Measurements from ENCODE around the gene OR2V2.
"Not testable (repeated sequence)": the region's sequence is repeated elsewhere in the genome, so short reads cannot be mapped to it uniquely, and the experiment has no call there.

Gene OR2V2

GRCh38 chr5:181124526-181124925 is 22.9 kb upstream of the OR2V2 start:
- POLR2A ChIA-PET = interaction anchor here (0.6 kb wide), 1 partner anchor 99 kb away, joined by 3 read pairs; no protein-coding TSS in a partner anchor
- 100% methylated on average over 2 of the region's 3 CpGs for WGBS (ENCODE audit: insufficient coverage)

GRCh38 chr5:181126841-181127240 is 20.5 kb upstream of the OR2V2 start:
- H3K36me3 ChIP-seq (ENCODE audit: control insufficient read depth in 4 of 4, insufficient read depth in 4 of 4, low read length in 3 of 4) = no peaks in the 10 kb centered on the region
- ChIA-PET POLR2A (no interaction called here), CTCF (no interaction called here)
- no peak overlapping the region for H3K27ac ChIP-seq (ENCODE audit: insufficient read depth in 1 of 2, low read depth in 1 of 2, low read length in 2 of 2, poor library complexity in 1 of 2, severe bottlenecking in 2 of 2)
- DNase-seq = no peak
- 80% methylated on average over 18 of the region's 18 CpGs for WGBS (ENCODE audit: insufficient coverage)
- peaks cover 0 to 7% (median 1%) of the 10 kb centered on the region in 5 experiments for H3K9me3 ChIP-seq (ENCODE audit: control extremely low read depth in 1 of 5, control insufficient read depth in 4 of 5, insufficient read depth in 2 of 5, low read depth in 1 of 5, low read length in 4 of 5)
- peaks cover 2 to 79% (median 18%) of the 10 kb centered on the region in 5 experiments for H3K27me3 ChIP-seq (replicated peaks in 2 of 5; ENCODE audit: control insufficient read depth in 4 of 5, insufficient read depth in 5 of 5, low read length in 4 of 5)
- no peak overlapping the region for H3K4me3 ChIP-seq (ENCODE audit: control insufficient read depth in 1 of 7, extremely low read depth in 1 of 7, insufficient read depth in 4 of 7, low read depth in 2 of 7, low read length in 6 of 7)
- H3K4me1 ChIP-seq (ENCODE audit: control extremely low read depth in 1 of 4, control insufficient read depth in 4 of 4, insufficient read depth in 4 of 4, low read length in 3 of 4) = no peaks in the 10 kb centered on the region

More at GRCh38 chr5:181124526-181124925, 22.9 kb upstream of the OR2V2 start:
- Histone ChIP-seq H3K27me3 (replicated peaks in 2 of 5; ENCODE audit: control insufficient read depth in 4 of 5, insufficient read depth in 5 of 5, low read length in 4 of 5) (peaks cover 4 to 81% (median 23%) of the 10 kb centered on the region in 5 experiments), H3K9me3 (ENCODE audit: control extremely low read depth in 1 of 5, control insufficient read depth in 4 of 5, insufficient read depth in 2 of 5, low read depth in 1 of 5, low read length in 4 of 5) (peaks cover 0 to 7% (median 1%) of the 10 kb centered on the region in 5 experiments), H3K36me3 (ENCODE audit: control insufficient read depth in 4 of 4, insufficient read depth in 4 of 4, low read length in 3 of 4) (no peaks in the 10 kb centered on the region), H3K4me3 (ENCODE audit: control insufficient read depth in 1 of 7, extremely low read depth in 1 of 7, insufficient read depth in 4 of 7, low read depth in 2 of 7, low read length in 6 of 7) (no peak overlapping the region), H3K4me1 (ENCODE audit: control extremely low read depth in 1 of 4, control insufficient read depth in 4 of 4, insufficient read depth in 4 of 4, low read length in 3 of 4) (no peaks in the 10 kb centered on the region), H3K27ac (ENCODE audit: insufficient read depth in 1 of 2, low read depth in 1 of 2, low read length in 2 of 2, poor library complexity in 1 of 2, severe bottlenecking in 2 of 2) (no peak overlapping the region)
- CTCF ChIA-PET = no interaction called here
- no peak for DNase-seq

GRCh38 chr5:181127456-181127855 is 19.9 kb upstream of the OR2V2 start:
- POLR2A ChIA-PET = no interaction called here
- H3K27ac ChIP-seq (ENCODE audit: insufficient read depth in 1 of 2, low read depth in 1 of 2, low read length in 2 of 2, poor library complexity in 1 of 2, severe bottlenecking in 2 of 2) = no peak overlapping the region
- 93% methylated on average over 8 of the region's 10 CpGs for WGBS (ENCODE audit: insufficient coverage)
- H3K36me3 ChIP-seq (ENCODE audit: control insufficient read depth in 4 of 4, insufficient read depth in 4 of 4, low read length in 3 of 4) = no peaks in the 10 kb centered on the region
- peaks cover 2 to 73% (median 12%) of the 10 kb centered on the region in 5 experiments for H3K27me3 ChIP-seq (replicated peaks in 2 of 5; ENCODE audit: control insufficient read depth in 4 of 5, insufficient read depth in 5 of 5, low read length in 4 of 5)
- CTCF ChIA-PET = no interaction called here
- no peak for DNase-seq
- H3K9me3 ChIP-seq (ENCODE audit: control extremely low read depth in 1 of 5, control insufficient read depth in 4 of 5, insufficient read depth in 2 of 5, low read depth in 1 of 5, low read length in 4 of 5) = peaks cover 0 to 7% (median 1%) of the 10 kb centered on the region in 5 experiments
- H3K4me1 ChIP-seq (ENCODE audit: control extremely low read depth in 1 of 4, control insufficient read depth in 4 of 4, insufficient read depth in 4 of 4, low read length in 3 of 4) = no peaks in the 10 kb centered on the region
- no peak overlapping the region for H3K4me3 ChIP-seq (ENCODE audit: control insufficient read depth in 1 of 7, extremely low read depth in 1 of 7, insufficient read depth in 4 of 7, low read depth in 2 of 7, low read length in 6 of 7)

DNA sequence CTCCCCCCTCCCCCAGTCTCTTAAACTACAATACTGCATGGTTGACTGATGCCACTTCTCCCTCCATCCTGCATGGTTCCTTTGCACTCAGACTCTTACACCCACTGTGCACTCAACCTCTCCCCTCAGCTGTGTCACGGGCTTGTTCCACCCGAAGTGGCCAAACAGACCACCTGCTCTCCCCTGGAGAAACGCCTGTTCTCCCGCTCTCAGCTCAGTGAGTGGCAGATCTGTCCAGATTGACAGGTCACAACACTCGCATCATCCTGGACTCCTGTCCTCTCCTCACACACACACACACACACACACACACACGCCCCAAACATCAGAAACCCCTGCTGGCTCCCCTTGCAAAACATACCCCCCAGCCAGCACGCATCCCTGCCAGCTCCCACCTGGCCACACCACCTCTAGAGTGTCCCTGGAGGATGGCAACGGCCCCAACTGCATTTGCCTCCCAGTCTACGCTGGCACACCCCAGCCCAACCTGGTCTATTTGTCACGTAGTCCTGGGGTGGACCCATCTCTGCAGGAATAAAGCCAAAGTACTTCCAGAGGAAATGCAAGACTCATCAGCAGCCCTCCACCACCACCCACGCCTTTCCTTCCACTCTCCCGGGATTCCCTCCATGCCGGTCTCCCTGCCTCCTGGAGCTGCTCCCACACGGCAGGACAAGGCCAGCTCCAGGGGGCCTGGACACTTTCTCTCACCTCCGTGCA is 19.3 kb upstream of the OR2V2 start:
- H3K27ac ChIP-seq (ENCODE audit: insufficient read depth in 1 of 2, low read depth in 1 of 2, low read length in 2 of 2, poor library complexity in 1 of 2, severe bottlenecking in 2 of 2) = no peak overlapping the region
- H3K27me3 ChIP-seq (replicated peaks in 2 of 5; ENCODE audit: control insufficient read depth in 4 of 5, insufficient read depth in 5 of 5, low read length in 4 of 5) = peaks cover 0 to 71% (median 9%) of the 10 kb centered on the region in 5 experiments
- no peaks in the 10 kb centered on the region for H3K4me1 ChIP-seq (ENCODE audit: control extremely low read depth in 1 of 4, control insufficient read depth in 4 of 4, insufficient read depth in 4 of 4, low read length in 3 of 4)
- H3K36me3 ChIP-seq (ENCODE audit: control insufficient read depth in 4 of 4, insufficient read depth in 4 of 4, low read length in 3 of 4) = no peaks in the 10 kb centered on the region
- POLR2A ChIA-PET = no interaction called here
- no peak overlapping the region for H3K4me3 ChIP-seq (ENCODE audit: control insufficient read depth in 1 of 7, extremely low read depth in 1 of 7, insufficient read depth in 4 of 7, low read depth in 2 of 7, low read length in 6 of 7)
- CTCF ChIA-PET = no interaction called here
- H3K9me3 ChIP-seq (ENCODE audit: control extremely low read depth in 1 of 5, control insufficient read depth in 4 of 5, insufficient read depth in 2 of 5, low read depth in 1 of 5, low read length in 4 of 5) = peaks cover 0 to 7% (median 1%) of the 10 kb centered on the region in 5 experiments
- no peak for DNase-seq
- 86% methylated on average over 13 of the region's 15 CpGs for WGBS (ENCODE audit: insufficient coverage)

GRCh38 chr5:181129601-181130000 is 17.8 kb upstream of the OR2V2 start:
- no peaks in the 10 kb centered on the region for H3K36me3 ChIP-seq (ENCODE audit: control insufficient read depth in 4 of 4, insufficient read depth in 4 of 4, low read length in 3 of 4)
- no peak for DNase-seq
- WGBS (ENCODE audit: insufficient coverage) = 37% methylated on average over 3 of the region's 7 CpGs
- no peak overlapping the region for H3K27ac ChIP-seq (ENCODE audit: insufficient read depth in 1 of 2, low read depth in 1 of 2, low read length in 2 of 2, poor library complexity in 1 of 2, severe bottlenecking in 2 of 2)
- H3K4me3 ChIP-seq (ENCODE audit: control insufficient read depth in 1 of 7, extremely low read depth in 1 of 7, insufficient read depth in 4 of 7, low read depth in 2 of 7, low read length in 6 of 7) = no peak overlapping the region
- no peaks in the 10 kb centered on the region for H3K4me1 ChIP-seq (ENCODE audit: control extremely low read depth in 1 of 4, control insufficient read depth in 4 of 4, insufficient read depth in 4 of 4, low read length in 3 of 4)
- CTCF ChIA-PET = no interaction called here
- H3K9me3 ChIP-seq (ENCODE audit: control extremely low read depth in 1 of 5, control insufficient read depth in 4 of 5, insufficient read depth in 2 of 5, low read depth in 1 of 5, low read length in 4 of 5) = peaks cover 0 to 4% (median 0%) of the 10 kb centered on the region in 5 experiments
- H3K27me3 ChIP-seq (replicated peaks in 2 of 5; ENCODE audit: control insufficient read depth in 4 of 5, insufficient read depth in 5 of 5, low read length in 4 of 5) = peaks cover 0 to 64% (median 2%) of the 10 kb centered on the region in 5 experiments
- POLR2A ChIA-PET = no interaction called here

DNA sequence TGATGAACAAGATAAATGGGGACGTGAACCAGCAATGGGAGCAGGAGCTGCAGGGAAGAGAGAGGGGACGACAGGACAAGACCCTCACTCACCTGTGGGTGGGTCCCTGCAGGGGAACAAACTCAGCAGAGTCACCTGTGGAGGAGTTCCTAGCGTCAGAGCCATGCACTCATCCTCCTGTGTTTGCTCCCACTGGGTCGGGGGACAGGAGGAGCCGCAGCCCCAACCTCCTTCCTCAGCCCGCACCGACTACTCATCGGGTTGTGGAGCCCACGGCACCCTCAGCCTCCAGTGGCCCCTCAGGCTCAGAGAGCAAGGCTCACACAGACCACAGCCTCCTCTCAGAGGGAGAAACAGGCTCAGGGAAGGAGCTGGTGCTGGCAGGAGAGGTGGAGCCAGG is 17.3 kb upstream of the OR2V2 start:
- H3K27me3 ChIP-seq (replicated peaks in 2 of 5; ENCODE audit: control insufficient read depth in 4 of 5, insufficient read depth in 5 of 5, low read length in 4 of 5) = peaks cover 0 to 63% (median 2%) of the 10 kb centered on the region in 5 experiments
- WGBS (ENCODE audit: insufficient coverage) = 45% methylated on average over 4 of the region's 9 CpGs
- H3K36me3 ChIP-seq (ENCODE audit: control insufficient read depth in 4 of 4, insufficient read depth in 4 of 4, low read length in 3 of 4); CTCF ChIA-PET; H3K9me3 ChIP-seq (ENCODE audit: control extremely low read depth in 1 of 5, control insufficient read depth in 4 of 5, insufficient read depth in 2 of 5, low read depth in 1 of 5, low read length in 4 of 5); H3K27ac ChIP-seq (ENCODE audit: insufficient read depth in 1 of 2, low read depth in 1 of 2, low read length in 2 of 2, poor library complexity in 1 of 2, severe bottlenecking in 2 of 2); DNase-seq; H3K4me1 ChIP-seq (ENCODE audit: control extremely low read depth in 1 of 4, control insufficient read depth in 4 of 4, insufficient read depth in 4 of 4, low read length in 3 of 4); H3K4me3 ChIP-seq (ENCODE audit: control insufficient read depth in 1 of 7, extremely low read depth in 1 of 7, insufficient read depth in 4 of 7, low read depth in 2 of 7, low read length in 6 of 7); POLR2A ChIA-PET: not testable (repeated sequence)

- 85% methylated on average over 12 of the region's 14 CpGs for WGBS (ENCODE audit: insufficient coverage)
- ChIA-PET POLR2A (no interaction called here), CTCF (no interaction called here)
These were observed 16.4 kb upstream of the OR2V2 start, which contains the start of gene OR2V1 for GRCh38 chr5:181130832-181131496. TSS of gene OR2V1 (minus strand) at chr5:181131169. CDS start at chr5:181125304, 5,865 bp downstream.

More at GRCh38 chr5:181130832-181131496, 16.4 kb upstream of the OR2V2 start, which contains the start of gene OR2V1:
- peaks cover 0 to 63% (median 2%) of the 10 kb centered on the region in 5 experiments for H3K27me3 ChIP-seq (replicated peaks in 2 of 5; ENCODE audit: control insufficient read depth in 4 of 5, insufficient read depth in 5 of 5, low read length in 4 of 5)
- DNase-seq = no peak
- no peak within 1 kb of the TSS for H3K27ac ChIP-seq (ENCODE audit: insufficient read depth in 1 of 2, low read depth in 1 of 2, low read length in 2 of 2, poor library complexity in 1 of 2, severe bottlenecking in 2 of 2)
- no peaks in the 10 kb centered on the region for H3K36me3 ChIP-seq (ENCODE audit: control insufficient read depth in 4 of 4, insufficient read depth in 4 of 4, low read length in 3 of 4)
- no peaks in the 10 kb centered on the region for H3K9me3 ChIP-seq (ENCODE audit: control extremely low read depth in 1 of 5, control insufficient read depth in 4 of 5, insufficient read depth in 2 of 5, low read depth in 1 of 5, low read length in 4 of 5)
- H3K4me3 ChIP-seq (ENCODE audit: control insufficient read depth in 1 of 7, extremely low read depth in 1 of 7, insufficient read depth in 4 of 7, low read depth in 2 of 7, low read length in 6 of 7) = no peak within 1 kb of the TSS
- no peaks in the 10 kb centered on the region for H3K4me1 ChIP-seq (ENCODE audit: control extremely low read depth in 1 of 4, control insufficient read depth in 4 of 4, insufficient read depth in 4 of 4, low read length in 3 of 4)
